SJSA1 (cell line): Measurements from ENCODE around the gene LRRC61. TPM values are rescaled to one million over a fixed set of nuclear protein-coding genes. Genes with fewer than 3 reads are reported as not detected.

Experiments used
- DNase-seq, 2 experiments: peaks; one replicate each; pipeline ENCODE4 v3.0.0-alpha.2; 2015 to 2020; ENCODE audit warnings: low spot score in 2 of 2, low read depth in 1 of 2
- H3K27ac ChIP-seq: fragments of 250-450 bp; sonication (Bioruptor Pico); 2 replicates; pipeline ENCODE4 v1.5.1; 2020; ENCODE audit warnings: mild to moderate bottlenecking, moderate library complexity
- H3K27me3 ChIP-seq: fragments of 250-450 bp; sonication (Bioruptor Pico); replicated peaks from 2 replicates; pipeline ENCODE4 v1.5.1; 2020; ENCODE audit warnings: mild to moderate bottlenecking, moderate library complexity
- H3K36me3 ChIP-seq: fragments of 250-450 bp; sonication (Bioruptor Pico); 2 replicates; pipeline ENCODE4 v1.5.1; 2020; ENCODE audit warnings: mild to moderate bottlenecking
- H3K4me1 ChIP-seq: fragments of 250-450 bp; sonication (Bioruptor Pico); replicated peaks from 2 replicates; pipeline ENCODE4 v1.6.1; 2021; ENCODE audit warnings: mild to moderate bottlenecking
- H3K4me3 ChIP-seq: fragments of 250-450 bp; sonication (Bioruptor Pico); 2 replicates; pipeline ENCODE4 v1.5.1; 2020; ENCODE audit warnings: mild to moderate bottlenecking
- H3K9me3 ChIP-seq: fragments of 250-450 bp; sonication (Bioruptor Pico); replicated peaks from 2 replicates; pipeline ENCODE4 v1.5.1; 2020; ENCODE audit warnings: mild to moderate bottlenecking
- total RNA-seq: library from RNA; depleted of rRNA; stranded (reverse); fragments of >200 nt; shearing (Covaris generic); gene quantifications from 2 replicates; pipeline ENCODE4 v1.2.3, GENCODE V29; 2014

Gene LRRC61
- total RNA-seq, 1 experiment from 2014 or later, result not detected

- Histone ChIP-seq H3K4me1 (no peaks in the 10 kb centered on the region), H3K27me3 (no peaks in the 10 kb centered on the region), H3K9me3 (no peaks in the 10 kb centered on the region), H3K36me3 (no peaks in the 10 kb centered on the region), H3K4me3 (no peak overlapping the region), H3K27ac (no peak overlapping the region)
- DNase-seq, result no peak
Measured at GRCh38 chr7:150359622-150360362, 36.6 kb downstream of the LRRC61 start.

- Histone ChIP-seq H3K4me3 (no peak overlapping the region), H3K4me1 (no peaks in the 10 kb centered on the region), H3K27me3 (no peaks in the 10 kb centered on the region), H3K36me3 (no peaks in the 10 kb centered on the region), H3K9me3 (no peaks in the 10 kb centered on the region), H3K27ac (no peak overlapping the region)
- no peak for DNase-seq
Measured at GRCh38 chr7:150360363-150361058, 37.4 kb downstream of the LRRC61 start.

GRCh38 chr7:150361402-150361801 is 38.2 kb downstream of the LRRC61 start:
- no peak overlapping the region for H3K4me3 ChIP-seq
- H3K36me3 ChIP-seq, result no peaks in the 10 kb centered on the region
- H3K27me3 ChIP-seq, result no peaks in the 10 kb centered on the region
- no peaks in the 10 kb centered on the region for H3K9me3 ChIP-seq
- DNase-seq, result no peak
- no peaks in the 10 kb centered on the region for H3K4me1 ChIP-seq
- no peak overlapping the region for H3K27ac ChIP-seq

GRCh38 chr7:150361807-150362621 is 38.9 kb downstream of the LRRC61 start:
- Histone ChIP-seq H3K36me3 (no peaks in the 10 kb centered on the region), H3K4me1 (no peaks in the 10 kb centered on the region), H3K27me3 (no peaks in the 10 kb centered on the region), H3K9me3 (no peaks in the 10 kb centered on the region), H3K4me3 (no peak overlapping the region), H3K27ac (no peak overlapping the region)
- no peak for DNase-seq

- DNase-seq, result no peak
- Histone ChIP-seq H3K36me3 (peaks cover 2% of the 10 kb centered on the region; the same call in 1 of the 2 replicates), H3K27ac (no peak overlapping the region), H3K9me3 (no peaks in the 10 kb centered on the region), H3K4me1 (peaks cover 7% of the 10 kb centered on the region), H3K4me3 (no peak overlapping the region), H3K27me3 (no peaks in the 10 kb centered on the region)
Measured at GRCh38 chr7:150363370-150363769, 40.2 kb downstream of the LRRC61 start.

- no peaks in the 10 kb centered on the region for H3K27me3 ChIP-seq
- peaks cover 10% of the 10 kb centered on the region for H3K4me1 ChIP-seq
- H3K36me3 ChIP-seq, result peaks cover 7% of the 10 kb centered on the region
- no peak overlapping the region for H3K27ac ChIP-seq
- DNase-seq, result no peak
- H3K4me3 ChIP-seq, result no peak overlapping the region
- H3K9me3 ChIP-seq, result no peaks in the 10 kb centered on the region
Measured at GRCh38 chr7:150363872-150364271, 40.7 kb downstream of the LRRC61 start.

- no peak for DNase-seq
- H3K27me3 ChIP-seq, result no peaks in the 10 kb centered on the region
- peaks cover 17% of the 10 kb centered on the region for H3K4me1 ChIP-seq
- H3K36me3 ChIP-seq, result peaks cover 13% of the 10 kb centered on the region
- no peak overlapping the region for H3K4me3 ChIP-seq
- no peak overlapping the region for H3K27ac ChIP-seq
- no peaks in the 10 kb centered on the region for H3K9me3 ChIP-seq
Measured at GRCh38 chr7:150365194-150365593, 42.0 kb downstream of the LRRC61 start.

- H3K9me3 ChIP-seq, result no peaks in the 10 kb centered on the region
- H3K27me3 ChIP-seq, result no peaks in the 10 kb centered on the region
- no peak for DNase-seq
- no peak overlapping the region for H3K4me3 ChIP-seq
- peaks cover 19% of the 10 kb centered on the region for H3K36me3 ChIP-seq
- no peak overlapping the region for H3K27ac ChIP-seq
- peaks cover 18% of the 10 kb centered on the region for H3K4me1 ChIP-seq
Measured at GRCh38 chr7:150365673-150366398, 42.7 kb downstream of the LRRC61 start.

GRCh38 chr7:150367677-150368095 is 44.5 kb downstream of the LRRC61 start:
- Histone ChIP-seq H3K4me1 (peaks cover 18% of the 10 kb centered on the region), H3K9me3 (no peaks in the 10 kb centered on the region), H3K4me3 (peak overlapping the region; percentile 93), H3K27ac (peak overlapping the region; percentile 89; the same call in 1 of the 2 replicates), H3K27me3 (no peaks in the 10 kb centered on the region), H3K36me3 (peaks cover 38% of the 10 kb centered on the region)
- DNase-seq, result no peak

GRCh38 chr7:150368096-150368883 is 45.1 kb downstream of the LRRC61 start, which contains the start of gene REPIN1:
Gene REPIN1 (plus strand): TSS chr7:150368822. CDS start chr7:150369712, 890 bp downstream.
- H3K27me3 ChIP-seq, result no peaks in the 10 kb centered on the region
- H3K4me1 ChIP-seq, result peaks cover 18% of the 10 kb centered on the region
- H3K4me3 ChIP-seq, result peak within 1 kb of the TSS; percentile 93
- H3K9me3 ChIP-seq, result no peaks in the 10 kb centered on the region
- DNase-seq, result peak; percentile 78 to 91
- H3K27ac ChIP-seq, result peak within 1 kb of the TSS; percentile 89
- H3K36me3 ChIP-seq, result peaks cover 44% of the 10 kb centered on the region

GRCh38 chr7:150368884-150369747 is 46.0 kb downstream of the LRRC61 start:
- Histone ChIP-seq H3K27me3 (no peaks in the 10 kb centered on the region), H3K4me3 (peak overlapping the region; percentile 93), H3K4me1 (peaks cover 18% of the 10 kb centered on the region), H3K36me3 (peaks cover 52% of the 10 kb centered on the region), H3K27ac (peak overlapping the region; percentile 89), H3K9me3 (no peaks in the 10 kb centered on the region)
- peak; percentile 74 to 79 for DNase-seq
